LNCaP clone FGC (cell line): ENCODE data around the gene CORO2B.

ENCODE experiments used
- DNase-seq: peaks from one replicate; pipeline ENCODE4 v3.0.0-alpha.2; 2011; ENCODE audit warnings: low read depth
- H3K4me3 ChIP-seq: 2 replicates; pipeline ENCODE4 v1.5.1; 2011; ENCODE audit warnings: mild to moderate bottlenecking, low read depth, low read length, control low read depth
- TF ChIP-seq, protein P1 (sequence below): IDR thresholded peaks from 2 replicates; pipeline ENCODE4 v1.5.1; 2012; ENCODE audit warnings: mild to moderate bottlenecking; ENCODE audit not compliant: control insufficient read depth, insufficient read depth; ENCODE audit errors: extremely low read depth

CORO2B gene

DNA sequence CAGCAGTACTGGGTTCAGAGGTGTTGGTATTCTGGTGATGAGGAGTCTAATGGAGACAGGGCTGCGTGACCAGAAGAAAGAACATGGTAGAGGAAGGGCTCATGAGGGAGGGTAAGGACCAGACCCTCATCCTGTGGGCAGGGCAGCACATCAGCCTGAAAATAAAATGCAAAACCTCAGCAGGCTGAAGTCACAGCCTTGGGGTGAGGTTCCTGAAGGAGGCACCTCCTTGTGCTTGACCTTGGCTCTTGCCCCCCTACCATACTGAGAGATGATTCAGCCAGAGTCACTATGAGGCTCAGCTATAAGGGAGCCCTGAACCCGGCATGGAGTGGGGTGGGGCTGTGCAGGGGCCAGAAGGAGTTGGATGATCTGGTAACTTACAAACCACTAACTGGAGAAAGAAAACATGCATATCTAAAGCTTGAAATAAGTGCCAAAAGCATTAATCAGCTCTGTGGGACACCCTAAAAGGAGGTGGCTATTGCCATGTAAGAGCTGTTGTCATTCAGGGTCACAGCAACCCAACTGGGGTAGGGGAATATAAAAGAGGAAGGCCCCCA is 60.2 kb downstream of the CORO2B start:
- H3K4me3 ChIP-seq = no peak overlapping the region
- DNase-seq = no peak
- TF ChIP-seq, protein P1, sequence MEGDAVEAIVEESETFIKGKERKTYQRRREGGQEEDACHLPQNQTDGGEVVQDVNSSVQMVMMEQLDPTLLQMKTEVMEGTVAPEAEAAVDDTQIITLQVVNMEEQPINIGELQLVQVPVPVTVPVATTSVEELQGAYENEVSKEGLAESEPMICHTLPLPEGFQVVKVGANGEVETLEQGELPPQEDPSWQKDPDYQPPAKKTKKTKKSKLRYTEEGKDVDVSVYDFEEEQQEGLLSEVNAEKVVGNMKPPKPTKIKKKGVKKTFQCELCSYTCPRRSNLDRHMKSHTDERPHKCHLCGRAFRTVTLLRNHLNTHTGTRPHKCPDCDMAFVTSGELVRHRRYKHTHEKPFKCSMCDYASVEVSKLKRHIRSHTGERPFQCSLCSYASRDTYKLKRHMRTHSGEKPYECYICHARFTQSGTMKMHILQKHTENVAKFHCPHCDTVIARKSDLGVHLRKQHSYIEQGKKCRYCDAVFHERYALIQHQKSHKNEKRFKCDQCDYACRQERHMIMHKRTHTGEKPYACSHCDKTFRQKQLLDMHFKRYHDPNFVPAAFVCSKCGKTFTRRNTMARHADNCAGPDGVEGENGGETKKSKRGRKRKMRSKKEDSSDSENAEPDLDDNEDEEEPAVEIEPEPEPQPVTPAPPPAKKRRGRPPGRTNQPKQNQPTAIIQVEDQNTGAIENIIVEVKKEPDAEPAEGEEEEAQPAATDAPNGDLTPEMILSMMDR = no peak

DNA sequence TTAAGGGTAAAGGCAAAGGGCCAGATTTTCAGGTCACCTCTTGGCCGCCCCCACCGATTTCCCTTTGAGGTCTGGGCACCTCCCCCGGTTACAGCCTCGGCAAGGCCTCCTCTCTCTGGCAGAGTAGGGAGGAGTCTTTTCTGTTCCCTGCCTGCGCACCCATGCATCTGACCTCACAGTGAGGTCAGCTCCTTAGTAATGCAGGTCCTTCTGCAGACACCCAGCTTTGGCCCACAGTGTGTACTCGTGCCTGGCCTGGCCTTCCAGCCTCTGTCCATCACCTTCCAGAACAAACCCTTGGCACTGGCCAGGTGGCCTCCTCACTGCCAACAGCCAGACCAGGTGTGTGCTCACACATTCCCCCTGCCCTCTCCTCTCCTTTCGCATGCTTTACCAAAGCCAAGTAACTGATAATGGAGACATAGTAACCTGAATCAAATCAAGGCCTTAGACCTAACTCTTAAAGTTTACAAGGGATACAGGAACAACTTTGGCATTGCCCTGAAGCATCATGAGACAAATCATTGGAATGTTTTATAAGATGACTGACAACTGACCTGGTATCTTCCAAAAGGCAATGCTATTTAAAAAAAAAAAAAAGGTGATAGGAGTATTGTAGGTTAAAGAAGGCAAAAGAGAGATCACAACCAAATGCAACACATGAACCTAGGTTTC is 61.3 kb downstream of the CORO2B start:
- no peak overlapping the region for H3K4me3 ChIP-seq
- TF ChIP-seq, protein P1 = no peak
- DNase-seq = no peak

DNA sequence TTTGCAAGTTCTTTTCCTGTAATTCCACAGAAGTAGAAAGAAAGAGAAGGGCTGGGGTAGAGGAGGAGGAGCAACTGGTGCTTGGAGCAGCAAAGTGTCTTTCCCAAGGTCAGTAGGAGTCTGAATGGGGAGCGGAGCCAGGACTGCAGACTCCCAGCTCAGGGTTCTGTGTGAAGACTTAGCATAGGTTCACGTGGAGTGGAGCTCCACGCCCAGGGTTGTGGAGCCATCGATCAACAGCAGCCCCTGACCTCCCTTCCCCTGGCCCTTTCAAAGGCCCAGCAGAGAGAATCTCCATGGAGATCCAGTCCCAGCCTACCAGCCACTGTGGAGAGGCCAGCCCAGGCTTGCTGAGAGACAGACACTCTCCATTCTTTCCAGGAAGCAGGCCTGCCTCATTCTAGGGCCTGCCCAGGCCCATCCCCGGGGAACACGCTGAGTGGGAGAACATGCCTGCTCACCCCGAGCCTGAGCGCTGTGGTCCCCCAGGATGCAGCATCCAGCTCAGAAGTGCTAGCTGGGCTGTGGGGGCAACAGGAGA is 62.1 kb downstream of the CORO2B start:
- H3K4me3 ChIP-seq = no peak overlapping the region
- DNase-seq = no peak
- TF ChIP-seq, protein P1 = no peak

DNA sequence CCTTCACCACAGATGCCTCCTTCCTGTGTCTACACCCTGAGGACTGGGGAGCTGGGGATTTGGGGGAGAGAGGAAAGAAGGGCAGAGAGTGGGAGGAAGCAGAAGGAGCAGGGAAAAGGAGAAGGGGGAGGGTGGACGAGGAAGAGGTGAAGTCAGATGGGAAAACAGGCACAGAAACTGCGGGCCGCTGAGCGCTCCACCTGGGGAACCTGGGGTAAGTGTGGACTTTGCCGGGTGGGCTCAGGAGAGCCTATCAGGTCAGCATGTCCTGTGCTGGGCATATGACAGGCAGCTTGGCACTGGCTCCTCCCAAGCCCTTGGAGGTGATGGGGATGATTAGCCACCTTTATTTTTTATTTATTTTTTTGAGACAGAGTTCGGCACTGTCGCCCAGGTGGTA is 62.6 kb downstream of the CORO2B start:
- TF ChIP-seq, protein P1 = no peak
- DNase-seq = no peak
- H3K4me3 ChIP-seq = no peak overlapping the region

DNA sequence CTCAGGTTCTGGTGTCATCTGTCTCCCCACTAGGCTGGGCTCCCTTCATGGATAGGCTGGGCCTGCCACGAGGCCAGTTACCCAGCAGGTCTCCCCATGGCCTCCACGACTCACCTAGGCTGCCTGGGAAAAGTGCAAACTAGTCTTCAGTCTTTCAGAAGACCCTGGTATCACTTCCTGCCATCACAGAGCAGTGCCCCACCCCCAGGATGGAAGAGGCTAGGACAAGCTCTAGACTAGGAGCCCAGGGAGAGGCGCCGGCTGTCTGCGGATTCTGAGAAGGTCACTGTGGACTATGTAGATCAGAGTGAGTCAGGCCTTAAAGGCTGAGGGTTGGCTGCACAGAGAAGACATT is 63.7 kb downstream of the CORO2B start:
- TF ChIP-seq, protein P1 = no peak
- H3K4me3 ChIP-seq = no peak overlapping the region
- DNase-seq = no peak

DNA sequence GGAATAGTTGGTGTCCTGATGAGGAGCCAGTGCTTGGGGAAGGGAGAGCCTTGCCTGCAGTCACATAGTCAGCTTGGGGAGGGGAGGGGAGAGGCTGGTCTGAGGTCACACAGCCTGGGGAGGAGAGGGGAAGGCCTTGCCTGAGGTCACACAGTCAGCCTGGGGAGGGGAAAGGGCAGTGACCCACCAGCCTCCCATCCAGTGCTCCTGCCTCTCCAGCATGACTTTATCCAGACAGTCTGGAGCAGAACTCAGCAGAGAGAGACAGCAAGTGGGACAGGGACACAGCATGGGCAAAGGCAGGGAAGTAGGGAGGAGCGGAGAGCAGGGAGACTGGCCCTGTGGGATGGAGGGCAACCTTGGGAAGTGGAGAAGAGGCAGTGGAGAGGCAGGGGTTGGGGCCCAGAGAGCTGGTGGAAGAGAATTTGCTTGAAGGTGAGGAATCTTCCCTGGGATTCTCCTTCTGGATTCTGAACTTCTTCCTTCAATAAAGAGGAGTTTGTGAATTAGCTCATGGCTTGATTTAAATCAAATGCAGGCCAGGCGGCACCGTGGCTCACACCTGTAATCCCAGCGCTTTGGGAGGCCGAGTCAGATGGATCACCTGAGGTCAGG is 64.5 kb downstream of the CORO2B start:
- no peak overlapping the region for H3K4me3 ChIP-seq
- no peak for DNase-seq
- TF ChIP-seq, protein P1 = no peak
